OCI-LY7 (cell line): ENCODE data around the gene BBS9. TPM values are rescaled to one million over a fixed set of nuclear protein-coding genes. Genes with fewer than 3 reads are reported as not detected.

Experiments used
- BruUV-seq: library from RNA; stranded (reverse); fragments of 400-500 nt; replicated peaks from 2 replicates; lab custom pipeline; 2021; lab: Mats Ljungman, UMichigan
- CTCF ChIA-PET: fragments of 300-600 bp; sonication (Branson Sonifier 250); formaldehyde crosslinking; loops from one replicate; lab custom pipeline; 2022; ENCODE audit warnings: antibody characterized with exemption; ENCODE audit not compliant: unreplicated experiment; lab: Charles Lee
- POLR2A ChIA-PET: fragments of 300-600 bp; sonication (Branson Sonifier 250); formaldehyde crosslinking; loops from one replicate; lab custom pipeline; 2022; ENCODE audit warnings: antibody characterized with exemption; lab: Charles Lee
- DNase-seq: peaks from one replicate; pipeline ENCODE4 v3.0.0-alpha.2; 2015; ENCODE audit warnings: low spot score
- H2AFZ ChIP-seq: fragments of 200-600 bp; sonication (generic), shearing (Covaris generic); 2 replicates; pipeline ENCODE4 v1.6.1; 2014; ENCODE audit warnings: mild to moderate bottlenecking, antibody characterized with exemption, low read length, moderate library complexity
- H3K27ac ChIP-seq: fragments of 200-600 bp; sonication (generic); 2 replicates; pipeline ENCODE4 v1.5.1; 2014; ENCODE audit warnings: mixed run types, low read depth, mild to moderate bottlenecking, moderate library complexity, low read length, inconsistent platforms; ENCODE audit not compliant: poor library complexity, severe bottlenecking
- H3K36me3 ChIP-seq: fragments of 200-600 bp; sonication (generic); 2 replicates; pipeline ENCODE4 v1.6.1; 2014; ENCODE audit warnings: mild to moderate bottlenecking, antibody characterized with exemption, low read length, moderate library complexity, mixed read lengths; ENCODE audit not compliant: insufficient read depth
- H3K4me1 ChIP-seq: fragments of 200-600 bp; sonication (generic); 2 replicates; pipeline ENCODE4 v1.5.1; 2014; ENCODE audit warnings: mild to moderate bottlenecking, low read length; ENCODE audit not compliant: insufficient read depth, poor library complexity, severe bottlenecking
- H3K4me2 ChIP-seq: fragments of 200-600 bp; sonication (generic); 2 replicates; pipeline ENCODE4 v1.6.1; 2014; ENCODE audit warnings: mild to moderate bottlenecking, low read length
- H3K4me3 ChIP-seq: fragments of 200-600 bp; sonication (generic); 2 replicates; pipeline ENCODE4 v1.5.1; 2014; ENCODE audit warnings: mild to moderate bottlenecking, low read depth, low read length; ENCODE audit not compliant: poor library complexity, severe bottlenecking
- H3K79me2 ChIP-seq: fragments of 200-600 bp; sonication (generic); 2 replicates; pipeline ENCODE4 v1.6.1; 2016; ENCODE audit warnings: low read depth, mild to moderate bottlenecking, low read length, moderate library complexity, mixed read lengths; ENCODE audit not compliant: insufficient read depth
- H3K9me2 ChIP-seq: fragments of 200-600 bp; sonication (generic); 2 replicates; pipeline ENCODE4 v1.6.1; 2016; ENCODE audit warnings: mild to moderate bottlenecking, low read length, mixed read lengths; ENCODE audit not compliant: insufficient read depth
- H3K9me3 ChIP-seq: fragments of 200-600 bp; sonication (generic); 2 replicates; pipeline ENCODE4 v1.6.1; 2014; ENCODE audit warnings: mild to moderate bottlenecking, mixed run types, low read length, mixed read lengths
- H4K20me1 ChIP-seq: fragments of 200-600 bp; sonication (generic); 2 replicates; pipeline ENCODE4 v1.6.1; 2014; ENCODE audit warnings: mild to moderate bottlenecking, antibody characterized with exemption, low read length, moderate library complexity, mixed read lengths; ENCODE audit not compliant: insufficient read depth
- CTCF ChIP-seq: fragments of 200-600 bp; sonication (generic); conservative IDR thresholded peaks from 2 replicates; pipeline ENCODE4 v1.5.1; 2014; ENCODE audit warnings: mild to moderate bottlenecking, antibody characterized with exemption, low read length, moderate library complexity, mixed read lengths
- EZH2phosphoT487 ChIP-seq: fragments of 200-600 bp; sonication (generic); IDR thresholded peaks from 2 replicates; pipeline ENCODE4 v1.6.1; 2018; ENCODE audit warnings: low read depth, borderline replicate concordance, mild to moderate bottlenecking, mixed run types, antibody characterized with exemption, low read length, moderate library complexity, mixed read lengths
- intact Hi-C: fragments of 100-400 bp; cut with micrococcal nuclease; formaldehyde crosslinking; loops from one replicate; pipeline ENCODE4 v1.10.0; 2022; ENCODE audit not compliant: unreplicated experiment
- total RNA-seq, 2 experiments: library from RNA; depleted of rRNA in 1 of 2; stranded (reverse); fragments of >200 nt in 1 of 2; shearing (Covaris generic) in 1 of 2; gene quantifications; 2 replicates each; pipeline ENCODE4 v1.2.3, GENCODE V29; 2014 to 2022

The BBS9 gene
- total RNA-seq, 2 experiments from 2014 or later = 6.8 to 14.8 TPM

GRCh38 chr7:33604056-33604455 is 474.7 kb downstream of the BBS9 start:
- no peak overlapping the region for H3K4me2 ChIP-seq
- H3K79me2 ChIP-seq = no peaks in the 10 kb centered on the region
- H3K4me1 ChIP-seq = no peaks in the 10 kb centered on the region
- H3K9me2 ChIP-seq = no peaks in the 10 kb centered on the region
- no peak overlapping the region for H3K4me3 ChIP-seq
- POLR2A ChIA-PET = no interaction called here
- CTCF ChIA-PET = no interaction called here
- DNase-seq = no peak
- H3K36me3 ChIP-seq = no peaks in the 10 kb centered on the region
- H2AFZ ChIP-seq = no peak overlapping the region
- no peaks in the 10 kb centered on the region for H4K20me1 ChIP-seq
- H3K9me3 ChIP-seq = no peaks in the 10 kb centered on the region
- H3K27ac ChIP-seq = no peak overlapping the region
- intact Hi-C loops = no loop called here
- no TSS peak for BruUV-seq
- no peak for TF ChIP-seq CTCF
- no peak for TF ChIP-seq EZH2phosphoT487

DNA sequence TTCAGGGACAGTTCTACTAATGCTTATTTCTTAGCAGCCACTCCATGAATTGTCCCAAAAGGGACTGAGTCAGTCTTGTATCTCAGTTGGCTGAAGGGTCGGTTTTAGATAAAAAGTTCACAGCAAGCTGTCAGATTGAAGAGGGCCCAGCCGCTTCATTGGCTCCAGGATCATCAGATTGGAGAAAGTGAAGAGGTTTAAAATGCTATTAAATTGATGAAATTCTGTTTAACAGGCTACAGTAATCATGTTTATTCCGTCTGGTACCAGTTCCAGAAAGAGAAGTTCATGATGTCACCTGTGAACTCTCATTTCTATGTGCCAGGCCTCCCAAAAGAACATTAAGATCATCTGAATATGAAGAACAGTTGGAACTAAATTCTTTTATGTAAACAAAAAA is 481.6 kb downstream of the BBS9 start:
- Histone ChIP-seq H3K27ac (no peak overlapping the region), H3K4me2 (no peak overlapping the region), H3K36me3 (no peaks in the 10 kb centered on the region), H3K9me2 (no peaks in the 10 kb centered on the region), H3K4me1 (no peaks in the 10 kb centered on the region), H3K9me3 (no peaks in the 10 kb centered on the region), H3K4me3 (no peak overlapping the region), H4K20me1 (no peaks in the 10 kb centered on the region), H3K79me2 (no peaks in the 10 kb centered on the region), H2AFZ (no peak overlapping the region)
- intact Hi-C loops = no loop called here
- POLR2A ChIA-PET = interaction anchor here (0.6 kb wide), 1 partner anchor 23 kb away, joined by 3 read pairs; no protein-coding TSS in a partner anchor
- no TSS peak for BruUV-seq
- CTCF ChIA-PET = no interaction called here
- no peak for TF ChIP-seq CTCF
- no peak for TF ChIP-seq EZH2phosphoT487
- no peak for DNase-seq

DNA sequence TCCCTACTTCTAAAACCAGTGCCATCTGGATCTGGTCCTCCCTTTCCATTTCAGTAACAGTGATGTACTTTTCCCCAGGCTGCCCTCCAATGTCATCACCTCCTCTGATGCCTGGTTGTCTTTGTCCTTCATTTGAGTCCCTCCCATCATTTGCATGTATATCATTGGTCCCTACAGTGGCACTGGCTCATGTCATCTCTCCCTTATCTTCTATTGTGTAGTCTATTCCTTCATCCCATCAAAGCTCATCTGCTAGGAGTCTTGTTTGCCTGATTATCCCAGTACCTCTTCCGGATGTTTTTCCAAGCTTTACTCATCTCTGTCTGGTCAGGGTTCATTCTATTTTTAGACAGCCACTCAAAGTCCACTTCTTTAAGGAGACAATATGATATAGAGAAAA is 483.1 kb downstream of the BBS9 start:
- no peak for DNase-seq
- Histone ChIP-seq H3K9me3 (no peaks in the 10 kb centered on the region), H3K79me2 (no peaks in the 10 kb centered on the region), H3K4me2 (no peak overlapping the region), H3K27ac (no peak overlapping the region), H3K36me3 (no peaks in the 10 kb centered on the region), H3K4me3 (no peak overlapping the region), H3K9me2 (no peaks in the 10 kb centered on the region), H3K4me1 (no peaks in the 10 kb centered on the region), H2AFZ (no peak overlapping the region), H4K20me1 (no peaks in the 10 kb centered on the region)
- CTCF ChIA-PET = no interaction called here
- POLR2A ChIA-PET = interaction anchor here (0.6 kb wide), 1 partner anchor 906 kb away, joined by 4 read pairs; no protein-coding TSS in a partner anchor
- no peak for TF ChIP-seq EZH2phosphoT487
- no peak for TF ChIP-seq CTCF
- intact Hi-C loops = no loop called here
- no TSS peak for BruUV-seq
